Calu3 (cell line): ENCODE data around the gene DDX3X. TPM values are rescaled to one million over a fixed set of nuclear protein-coding genes. Genes with fewer than 3 reads are reported as not detected.
A peak's percentile ranks its signal among the peaks of the same experiment; 100 is the strongest.

Experiments used
- BruUV-seq: library from RNA; stranded (reverse); fragments of 400-500 nt; replicated peaks from 2 replicates; lab custom pipeline; 2021; lab: Mats Ljungman, UMichigan
- CTCF ChIA-PET: fragments of 300-600 bp; sonication (Branson Sonifier 250); formaldehyde crosslinking; loops from one replicate; lab custom pipeline; 2022; ENCODE audit warnings: antibody characterized with exemption; lab: Charles Lee
- DNase-seq: peaks from one replicate; pipeline ENCODE4 v3.0.0; 2022
- H3K27ac Mint-ChIP-seq: one replicate; pipeline ENCODE4 v1.8.0; 2022; ENCODE audit warnings: mixed read lengths; ENCODE audit not compliant: unreplicated experiment
- H3K27me3 Mint-ChIP-seq: one replicate; pipeline ENCODE4 v1.8.0; 2022; ENCODE audit warnings: mixed read lengths; ENCODE audit not compliant: unreplicated experiment
- H3K36me3 Mint-ChIP-seq: one replicate; pipeline ENCODE4 v1.8.0; 2022; ENCODE audit warnings: mild to moderate bottlenecking, moderate library complexity, mixed read lengths; ENCODE audit not compliant: insufficient read depth, unreplicated experiment
- H3K4me1 Mint-ChIP-seq: one replicate; pipeline ENCODE4 v1.8.0; 2022; ENCODE audit warnings: mild to moderate bottlenecking, low read depth, mixed read lengths; ENCODE audit not compliant: unreplicated experiment
- H3K4me3 Mint-ChIP-seq: one replicate; pipeline ENCODE4 v1.8.0; 2022; ENCODE audit warnings: mild to moderate bottlenecking, low read depth, moderate library complexity, mixed read lengths; ENCODE audit not compliant: unreplicated experiment
- H3K9me3 Mint-ChIP-seq: one replicate; pipeline ENCODE4 v1.8.0; 2022; ENCODE audit warnings: low read depth, mixed read lengths; ENCODE audit not compliant: unreplicated experiment
- CTCF ChIP-seq: fragments of 200-600 bp; IDR thresholded peaks from one replicate; pipeline ENCODE4 v1.8.0; 2022; ENCODE audit warnings: antibody characterized with exemption; ENCODE audit not compliant: unreplicated experiment
- intact Hi-C: fragments of 100-400 bp; cut with micrococcal nuclease; formaldehyde crosslinking; loops from one replicate; pipeline ENCODE4 v1.10.0; 2022; ENCODE audit not compliant: unreplicated experiment
- total RNA-seq: library from RNA; stranded (reverse); gene quantifications from 2 replicates; pipeline ENCODE4 v1.2.3, GENCODE V29; 2022

The DDX3X gene
- total RNA-seq, 1 experiment from 2014 or later = 308 TPM

DNA sequence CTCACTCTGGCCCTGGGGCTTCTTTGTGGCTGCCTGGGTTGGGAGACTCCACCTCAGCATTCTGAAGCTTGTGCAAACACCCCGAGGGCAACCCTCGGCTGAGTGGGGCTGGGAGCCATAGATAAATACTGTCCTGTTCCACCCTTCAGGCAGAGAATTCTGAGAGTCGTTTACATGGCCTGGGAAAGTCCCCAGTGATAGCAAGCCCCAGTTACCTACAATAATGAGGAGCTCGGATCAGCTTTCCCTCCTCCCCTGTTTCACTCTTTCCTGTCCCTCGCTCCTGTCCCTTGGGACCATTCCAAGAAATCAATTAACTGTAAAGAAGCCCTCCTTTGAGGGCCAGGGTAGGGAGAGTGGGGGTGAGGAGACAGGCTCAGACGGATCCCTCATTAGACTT is 31.6 kb upstream of the DDX3X start:
- Mint-ChIP-seq H3K4me1 (peaks cover 37% of the 10 kb centered on the region), H3K4me3 (no peak overlapping the region), H3K9me3 (no peaks in the 10 kb centered on the region), H3K27ac (peak overlapping the region; percentile 2), H3K27me3 (no peaks in the 10 kb centered on the region), H3K36me3 (no peaks in the 10 kb centered on the region)
- intact Hi-C loops = no loop called here
- CTCF ChIA-PET = interaction anchor here (0.6 kb wide), 3 partner anchors 10 to 279 kb away, joined by 3 to 6 read pairs (median 3); no protein-coding TSS in a partner anchor
- no TSS peak for BruUV-seq
- no peak for TF ChIP-seq CTCF
- DNase-seq = peak; percentile 37

- H3K27ac Mint-ChIP-seq = peak overlapping the region; percentile 2
- CTCF ChIA-PET = interaction anchor here (0.6 kb wide), 3 partner anchors 10 to 280 kb away, joined by 3 to 6 read pairs (median 3); no protein-coding TSS in a partner anchor
- intact Hi-C loops = no loop called here
Measured at GRCh38 chrX:41303013-41303412, 30.9 kb upstream of the DDX3X start.

GRCh38 chrX:41304178-41304577 is 29.8 kb upstream of the DDX3X start:
- peaks cover 27% of the 10 kb centered on the region for H3K4me1 Mint-ChIP-seq
- DNase-seq = no peak
- CTCF ChIA-PET = interaction anchor here (0.6 kb wide), 1 partner anchor 1167 kb away, joined by 3 read pairs; no protein-coding TSS in a partner anchor

More at GRCh38 chrX:41303013-41303412, 30.9 kb upstream of the DDX3X start:
- peaks cover 37% of the 10 kb centered on the region for H3K4me1 Mint-ChIP-seq
- H3K27me3 Mint-ChIP-seq = no peaks in the 10 kb centered on the region
- no peaks in the 10 kb centered on the region for H3K36me3 Mint-ChIP-seq
- no peak overlapping the region for H3K4me3 Mint-ChIP-seq
- no TSS peak for BruUV-seq
- no peak for DNase-seq
- TF ChIP-seq CTCF = no peak
- H3K9me3 Mint-ChIP-seq = no peaks in the 10 kb centered on the region

DNA sequence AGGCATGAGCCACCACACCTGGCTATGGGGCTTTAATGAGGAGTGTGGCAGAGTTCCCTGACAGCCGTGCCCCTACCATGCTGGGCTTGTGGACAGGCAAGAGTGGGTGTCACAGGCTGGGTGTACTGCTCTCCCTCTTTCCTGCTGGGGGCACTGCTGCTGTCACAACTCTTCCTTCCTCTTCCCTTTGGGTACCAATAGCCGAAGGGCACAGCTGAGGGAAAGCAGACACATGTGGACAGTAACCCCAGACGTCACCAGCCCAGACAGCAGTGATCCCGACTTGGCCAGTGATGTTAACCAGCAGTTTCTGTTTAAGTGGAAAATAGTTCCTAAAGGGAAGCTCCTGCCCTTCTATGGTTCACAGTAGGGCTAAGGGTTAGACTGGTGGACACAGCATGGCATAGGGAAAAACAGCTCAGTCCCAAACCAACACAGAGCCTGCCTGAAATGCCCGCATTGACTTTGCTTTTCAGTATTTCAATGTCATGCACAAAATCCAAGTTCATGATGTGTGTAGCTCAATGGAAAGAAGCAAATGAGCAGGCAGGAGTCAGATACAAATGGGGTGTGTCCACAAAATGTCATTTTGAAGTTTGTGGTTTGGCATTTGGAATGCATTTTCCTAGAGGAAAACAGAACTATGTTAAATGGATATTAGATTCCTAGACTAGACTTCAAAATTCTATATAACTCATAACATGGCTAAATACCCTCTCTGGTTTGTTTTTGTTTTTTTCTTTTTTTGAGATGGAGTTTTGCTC is 24.9 kb upstream of the DDX3X start:
- no peaks in the 10 kb centered on the region for H3K4me1 Mint-ChIP-seq
- H3K27ac Mint-ChIP-seq = no peak overlapping the region
- intact Hi-C loops = no loop called here
- H3K36me3 Mint-ChIP-seq = no peaks in the 10 kb centered on the region
- CTCF ChIA-PET = no interaction called here
- H3K4me3 Mint-ChIP-seq = no peak overlapping the region
- no peaks in the 10 kb centered on the region for H3K9me3 Mint-ChIP-seq
- BruUV-seq = no TSS peak
- TF ChIP-seq CTCF = no peak
- H3K27me3 Mint-ChIP-seq = no peaks in the 10 kb centered on the region
- no peak for DNase-seq

More at GRCh38 chrX:41304178-41304577, 29.8 kb upstream of the DDX3X start:
- no peak for TF ChIP-seq CTCF
- Mint-ChIP-seq H3K9me3 (no peaks in the 10 kb centered on the region), H3K4me3 (no peak overlapping the region), H3K27ac (peak overlapping the region; percentile 17), H3K27me3 (no peaks in the 10 kb centered on the region), H3K36me3 (no peaks in the 10 kb centered on the region)
- BruUV-seq = no TSS peak
- intact Hi-C loops = no loop called here
